Peyer's patch (tissue), 4 donors: ENCODE data around the gene EXOC4.

Source experiments
- CTCF ChIP-seq, 6 experiments: fragments of 450-650 bp in 4 of 6; fragments of 200-600 bp in 2 of 6; sonication (generic) in 1 of 6; IDR thresholded peaks; one replicate each; pipeline ENCODE4 v1.5.1; 2017 to 2019; ENCODE audit warnings: antibody characterized with exemption in 6 of 6, mild to moderate bottlenecking in 3 of 6, moderate library complexity in 1 of 6
- POLR2A ChIP-seq, 2 donors: fragments of 450-650 bp; IDR thresholded peaks; one replicate each; pipeline ENCODE4 v1.5.1; 2017; ENCODE audit warnings: antibody characterized with exemption in 2 of 2, mild to moderate bottlenecking in 2 of 2, moderate library complexity in 2 of 2

GRCh38 chr7:133428876-133429275, 176.0 kb downstream of the EXOC4 start:
- TF ChIP-seq CTCF (IDR thresholded peaks at IDR 0.05): no peak
- no peak for TF ChIP-seq POLR2A (IDR thresholded peaks at IDR 0.05)
